Effector CD8-positive, alpha-beta T cell (primary cell): ENCODE results near the gene LANCL2.
"Not testable (repeated sequence)": the region's sequence is repeated elsewhere in the genome, so short reads cannot be mapped to it uniquely, and the experiment has no call there.

Source experiments
- DNase-seq: peaks from one replicate; lab custom pipeline; 2025; lab: John Stamatoyannopoulos, UW
- total RNA-seq, 4 experiments: gene quantifications; one replicate each; lab custom pipeline; 2026; lab: John Stamatoyannopoulos, UW

The LANCL2 gene, protein sequence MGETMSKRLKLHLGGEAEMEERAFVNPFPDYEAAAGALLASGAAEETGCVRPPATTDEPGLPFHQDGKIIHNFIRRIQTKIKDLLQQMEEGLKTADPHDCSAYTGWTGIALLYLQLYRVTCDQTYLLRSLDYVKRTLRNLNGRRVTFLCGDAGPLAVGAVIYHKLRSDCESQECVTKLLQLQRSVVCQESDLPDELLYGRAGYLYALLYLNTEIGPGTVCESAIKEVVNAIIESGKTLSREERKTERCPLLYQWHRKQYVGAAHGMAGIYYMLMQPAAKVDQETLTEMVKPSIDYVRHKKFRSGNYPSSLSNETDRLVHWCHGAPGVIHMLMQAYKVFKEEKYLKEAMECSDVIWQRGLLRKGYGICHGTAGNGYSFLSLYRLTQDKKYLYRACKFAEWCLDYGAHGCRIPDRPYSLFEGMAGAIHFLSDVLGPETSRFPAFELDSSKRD
- 9.6 to 27.8 (median 13.4) reads per million in 4 experiments for total RNA-seq

DNA sequence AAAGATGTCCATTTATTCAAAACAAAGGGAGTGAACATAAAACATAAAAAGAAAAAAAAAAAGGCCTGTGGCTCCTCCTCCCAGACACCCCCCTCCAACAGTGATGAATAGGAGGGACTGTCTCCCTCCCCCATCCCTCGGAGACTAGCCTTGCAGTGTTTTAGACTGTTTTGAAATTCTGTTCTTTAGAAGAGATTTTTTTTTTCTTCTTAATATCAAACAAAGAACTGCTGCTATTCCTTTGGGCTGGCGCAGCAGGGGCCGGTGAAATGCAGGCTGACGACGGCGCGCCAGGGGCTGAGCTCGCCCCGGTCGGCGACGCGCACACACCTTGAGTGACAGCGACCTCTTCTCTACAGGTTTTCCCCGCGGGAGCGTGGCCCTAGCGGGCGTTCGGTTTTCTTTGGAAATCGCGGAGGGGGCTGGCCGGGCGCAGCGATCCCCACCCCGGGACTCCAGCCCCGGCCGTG lies at the start of gene LANCL2:
Gene LANCL2 (plus strand): TSS at position 133 of the 470 bp plus-strand sequence. CDS start 689 bp downstream, outside the sequence.
- DNase-seq = peak; percentile 43

DNA sequence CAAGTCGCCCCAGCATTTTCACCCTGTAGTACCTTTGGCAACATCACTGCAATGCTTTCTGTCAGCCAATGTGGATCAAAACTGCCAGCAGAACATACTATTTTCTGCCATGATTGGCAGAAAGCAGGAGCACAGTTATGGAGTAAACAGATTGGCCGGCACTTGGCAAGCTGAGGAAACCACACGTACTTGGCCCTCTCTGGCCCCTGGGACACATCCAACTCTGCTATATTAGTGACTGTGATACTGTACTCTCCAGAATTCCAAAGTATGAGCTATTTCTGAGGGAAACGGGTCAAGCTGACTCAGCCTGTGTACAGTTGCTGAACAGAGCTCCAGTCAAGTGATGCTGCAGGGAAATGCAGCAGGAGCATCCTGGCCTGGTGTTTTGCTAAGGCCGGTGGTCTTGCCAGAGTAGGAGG lies 39.8 kb upstream of the LANCL2 start:
- no peak for DNase-seq

DNA sequence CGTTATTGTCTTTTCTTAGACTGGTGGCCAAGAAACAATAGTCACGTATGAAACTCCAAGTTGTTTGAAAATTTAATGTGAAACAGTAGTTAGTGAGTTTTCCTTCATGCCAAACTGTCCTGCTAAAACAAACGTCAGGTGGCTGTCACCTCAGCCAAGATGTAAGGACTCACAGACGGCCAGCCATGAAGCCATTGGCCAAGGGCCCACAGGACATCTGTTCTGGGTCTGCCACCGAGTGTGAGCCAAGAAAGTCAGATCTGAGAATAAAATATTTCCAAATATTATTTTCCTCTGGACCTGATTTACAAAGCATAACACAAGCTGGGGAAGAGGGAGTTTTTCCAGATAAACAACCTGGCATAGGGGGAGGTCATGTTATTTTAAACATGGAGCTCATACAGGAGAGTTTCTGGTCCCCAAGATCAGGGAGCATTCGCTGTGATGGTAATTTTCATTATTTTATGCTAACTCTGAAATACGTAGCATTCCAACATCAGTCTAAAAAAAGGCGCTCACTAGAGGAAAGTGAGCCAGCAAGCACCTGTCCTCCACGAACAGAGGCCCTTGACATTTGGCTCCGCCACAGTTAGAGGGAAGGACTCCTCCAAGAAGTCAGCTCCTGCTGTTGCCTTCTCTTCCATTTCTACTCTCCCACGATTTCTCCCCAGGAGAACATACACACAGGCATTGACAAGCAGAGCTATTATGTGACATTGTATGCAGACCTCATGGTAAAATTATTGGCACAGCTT lies 38.9 kb upstream of the LANCL2 start:
- no peak for DNase-seq

DNA sequence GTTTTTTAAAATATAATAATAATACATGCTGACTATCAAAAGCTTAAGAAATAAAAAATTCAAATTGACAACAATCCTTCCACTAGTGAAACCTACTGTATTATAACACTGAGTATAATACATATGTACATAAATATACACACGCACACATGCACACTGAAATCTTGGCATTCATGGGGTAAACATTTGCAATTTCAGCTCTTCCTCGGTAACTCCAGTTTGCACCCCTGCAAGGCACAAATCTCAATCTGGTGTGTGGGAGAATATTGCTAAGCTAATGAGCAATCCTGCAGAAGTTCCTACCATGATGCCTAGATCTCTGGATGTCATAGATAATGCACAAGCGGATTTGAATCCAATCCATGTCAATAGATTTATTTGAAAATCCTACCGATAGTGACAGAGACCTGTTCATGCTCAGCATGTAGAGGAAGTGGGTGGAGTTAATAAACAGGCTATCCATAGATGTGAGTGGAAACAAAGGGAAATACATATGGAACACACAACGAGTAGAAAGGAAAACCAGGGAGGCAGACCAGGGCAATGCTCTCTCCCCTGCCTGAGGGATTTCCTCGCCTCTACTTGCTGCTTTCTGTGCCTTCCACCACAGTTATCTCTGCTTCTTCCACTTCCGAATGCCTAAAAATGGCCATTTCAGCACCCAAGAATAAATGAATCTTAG lies 38.1 kb upstream of the LANCL2 start:
- no peak for DNase-seq

DNA sequence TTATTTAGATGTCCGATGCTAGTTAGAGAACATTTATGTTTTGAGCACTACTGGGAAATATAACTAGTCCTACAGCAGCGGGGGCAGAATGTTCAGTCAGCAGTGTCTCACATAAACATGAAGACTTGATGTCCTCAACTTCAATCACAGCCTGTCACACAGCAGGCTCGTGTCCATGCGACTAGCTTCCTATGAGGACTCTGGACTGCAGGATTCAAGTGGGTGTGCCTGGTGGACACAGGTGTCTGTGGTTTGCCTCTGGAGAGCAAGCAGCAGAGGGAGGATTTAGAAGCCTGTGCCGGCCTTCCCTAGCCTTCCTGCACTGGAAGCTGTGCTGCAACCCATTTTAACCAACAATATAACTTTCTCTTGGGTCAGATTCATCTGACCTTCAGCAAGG lies 30.0 kb upstream of the LANCL2 start:
- DNase-seq = no peak

DNA sequence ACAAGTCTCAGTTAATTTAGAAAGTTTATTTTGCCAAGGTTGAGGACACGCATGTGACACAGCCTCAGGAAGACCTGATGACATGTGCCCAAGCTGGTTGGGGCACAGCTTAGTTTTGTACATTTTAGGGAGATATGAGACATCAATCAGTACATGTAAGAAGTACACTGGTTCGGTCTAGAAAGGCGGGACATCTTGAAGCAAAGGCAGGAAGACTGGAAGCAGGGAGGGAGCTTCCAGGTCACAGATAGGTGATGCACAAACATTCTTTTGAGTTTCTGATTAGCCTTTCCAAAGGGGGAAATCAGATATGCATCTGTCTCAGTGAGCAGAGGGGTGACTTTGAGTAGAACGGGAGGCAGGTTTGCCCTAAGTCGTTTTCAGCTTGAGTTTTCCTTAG lies 29.4 kb upstream of the LANCL2 start:
- DNase-seq = no peak

DNA sequence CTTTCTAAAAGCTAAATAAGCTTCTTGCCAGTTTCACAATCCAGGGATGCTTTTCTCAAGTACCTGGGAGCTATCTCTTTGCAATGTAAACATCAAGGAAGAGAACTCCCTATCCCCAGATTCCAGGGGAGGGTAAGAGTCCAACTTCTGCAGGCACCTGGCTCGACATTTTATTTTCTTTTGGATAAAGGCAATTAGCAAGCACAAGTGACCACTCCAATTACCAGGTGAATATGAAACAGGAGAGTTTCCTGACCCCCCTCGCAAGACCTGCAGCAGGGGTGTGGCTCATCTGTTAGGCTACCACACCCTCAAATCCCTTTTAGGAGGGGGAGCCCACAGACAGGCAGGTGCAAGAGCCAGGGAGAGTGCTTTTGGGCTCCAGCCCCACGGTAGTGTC lies 28.6 kb upstream of the LANCL2 start:
- no peak for DNase-seq

DNA sequence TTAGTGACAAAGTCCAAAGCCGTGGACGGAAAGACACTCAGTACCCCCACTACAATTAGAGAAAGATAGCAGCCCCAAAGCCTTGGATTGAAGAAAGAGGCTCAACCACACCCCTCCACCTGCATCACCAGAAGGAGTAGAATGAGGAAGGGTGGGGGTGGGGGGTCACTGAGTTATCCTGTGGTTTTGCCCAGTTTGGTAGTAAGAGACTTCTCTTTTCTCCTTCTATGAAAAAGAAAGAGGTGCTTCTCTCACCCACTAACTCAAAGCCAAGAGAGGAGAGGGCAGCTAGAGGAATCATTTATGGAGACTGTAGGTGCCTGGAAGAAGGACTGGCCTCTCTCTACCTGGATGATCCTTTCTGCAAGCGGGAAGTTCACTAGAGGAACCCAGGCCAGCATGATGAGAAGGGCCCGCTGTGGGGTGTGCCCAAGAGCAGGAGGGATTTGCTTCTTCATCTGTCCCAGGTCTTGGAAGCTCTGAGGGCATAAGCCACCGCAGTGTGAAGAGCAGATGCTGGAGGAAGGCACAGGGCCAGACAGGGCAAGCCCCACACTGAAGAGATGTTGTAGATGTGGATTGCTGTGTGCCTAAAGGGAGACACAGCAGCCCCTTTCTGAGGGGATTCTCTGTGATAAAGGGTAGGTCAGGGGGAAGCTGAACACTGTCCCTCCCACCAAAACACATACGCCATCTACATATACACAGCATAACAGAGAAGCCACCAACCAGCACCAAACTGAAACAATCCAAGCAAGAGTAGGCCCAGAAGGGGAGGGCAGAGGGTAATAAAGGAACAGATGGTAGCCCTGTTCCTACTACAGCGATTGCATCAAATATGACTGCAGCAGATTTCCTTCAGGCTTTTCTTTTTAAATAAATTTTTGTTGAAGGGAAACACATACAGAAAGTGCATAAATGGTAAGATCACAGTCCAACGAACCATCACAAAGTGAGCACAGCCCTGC lies 25.8 kb upstream of the LANCL2 start:
- DNase-seq = no peak

DNA sequence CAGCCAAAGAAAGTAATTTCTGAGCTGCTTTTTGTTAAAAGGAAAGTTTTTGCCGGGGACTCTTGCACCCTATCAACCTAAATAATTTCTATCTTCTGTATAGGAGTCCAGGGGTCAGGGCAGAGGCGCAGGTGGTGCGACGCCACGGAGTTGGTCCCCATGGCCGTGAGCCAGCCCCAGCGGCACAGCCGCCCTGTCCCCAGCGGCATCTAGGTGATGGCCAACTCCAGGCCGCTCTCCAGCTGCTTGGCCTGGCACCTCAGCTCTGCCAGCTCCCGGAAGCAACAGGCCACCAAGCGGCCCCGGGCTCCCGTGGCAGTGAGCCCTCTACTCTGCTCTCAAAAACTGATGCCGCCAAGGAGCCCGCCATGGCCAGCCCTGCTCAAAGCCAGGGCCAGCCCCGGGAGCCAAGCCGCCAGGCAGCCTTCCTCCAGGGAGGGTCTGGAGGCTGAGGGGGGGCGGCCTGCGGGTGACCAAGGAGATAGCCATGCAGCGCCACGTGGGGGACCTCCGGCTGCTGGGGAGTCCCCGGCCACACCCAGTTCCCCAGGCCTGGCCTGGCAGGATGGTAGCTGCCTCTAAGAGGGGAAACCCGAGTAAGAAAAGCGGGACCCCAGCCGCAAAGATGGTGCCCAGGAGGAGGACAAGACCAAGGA lies 22.8 kb upstream of the LANCL2 start:
- DNase-seq = no peak

DNA sequence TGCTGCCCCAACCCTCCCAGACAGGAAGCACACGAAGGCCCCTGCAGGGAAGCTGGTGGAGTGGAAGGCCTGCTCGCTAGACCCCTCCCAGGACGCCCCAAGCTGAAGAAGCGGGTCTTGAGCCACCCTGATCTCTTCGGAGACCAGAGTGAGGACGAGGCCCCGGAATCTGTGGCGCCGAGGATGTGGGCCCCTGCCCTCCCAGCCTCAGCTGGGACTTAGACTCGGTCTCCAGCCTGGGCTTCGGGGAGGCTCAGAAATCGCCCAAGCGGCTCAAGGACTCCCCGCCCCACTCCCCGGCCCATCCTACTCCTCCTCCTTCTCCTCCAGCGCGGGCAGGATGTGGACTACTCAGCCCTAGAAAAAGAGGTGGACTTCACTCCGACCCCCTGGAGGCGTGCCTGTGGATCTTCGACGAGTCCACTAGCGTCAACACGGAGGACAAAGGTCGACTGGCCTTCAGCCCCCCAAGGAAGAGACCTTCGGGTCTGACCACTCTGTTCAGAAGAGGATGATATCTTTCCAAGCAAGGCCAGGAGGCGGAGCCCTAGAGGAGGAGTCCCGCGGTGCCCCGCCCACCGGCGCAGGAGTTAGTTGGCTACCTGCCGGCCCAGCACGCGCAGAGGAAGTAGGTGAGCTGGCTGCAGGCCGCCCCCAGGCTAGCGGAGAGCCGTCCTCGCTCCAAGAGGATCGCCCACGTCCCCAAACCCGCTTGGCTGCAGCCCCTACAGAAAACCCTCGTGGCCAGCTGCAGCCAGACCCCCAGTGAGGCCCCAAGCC lies 21.9 kb upstream of the LANCL2 start:
- DNase-seq = no peak

DNA sequence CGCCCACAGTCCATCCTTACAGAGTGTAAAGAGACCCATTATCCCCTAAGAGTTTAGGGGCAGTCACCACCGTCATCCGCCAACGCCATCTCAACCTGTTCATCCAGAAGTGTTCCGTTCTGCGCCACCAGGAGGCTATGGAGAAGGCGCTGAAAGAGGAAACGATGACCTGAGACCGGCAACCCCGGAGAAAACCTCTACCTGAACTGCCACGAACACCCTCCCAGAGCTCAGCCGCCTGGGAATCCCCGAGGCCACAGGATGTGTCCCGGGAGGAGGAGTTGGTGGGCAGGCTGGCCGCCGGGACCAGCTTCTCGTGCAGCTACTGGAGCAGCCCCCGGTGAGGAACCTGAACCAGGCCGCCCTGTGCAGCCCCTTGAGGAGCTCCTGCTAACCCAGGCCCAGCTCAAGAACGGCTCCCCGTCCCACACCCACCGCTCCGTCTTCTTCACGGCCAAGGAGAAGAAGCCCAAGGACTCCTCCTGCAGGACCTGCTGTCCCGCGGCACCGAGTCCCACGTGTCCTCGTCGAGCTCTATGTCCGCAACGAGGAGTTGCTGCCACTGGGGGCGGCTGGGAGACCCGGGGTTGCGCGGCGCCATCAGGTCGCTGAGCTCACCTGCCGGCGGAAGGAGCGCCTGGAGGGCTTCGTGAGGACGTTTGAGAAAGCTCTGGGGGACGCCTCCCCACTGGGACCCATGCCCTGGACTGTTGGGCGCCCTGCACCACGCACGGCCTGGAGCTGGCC lies 21.1 kb upstream of the LANCL2 start:
- DNase-seq = no peak

DNA sequence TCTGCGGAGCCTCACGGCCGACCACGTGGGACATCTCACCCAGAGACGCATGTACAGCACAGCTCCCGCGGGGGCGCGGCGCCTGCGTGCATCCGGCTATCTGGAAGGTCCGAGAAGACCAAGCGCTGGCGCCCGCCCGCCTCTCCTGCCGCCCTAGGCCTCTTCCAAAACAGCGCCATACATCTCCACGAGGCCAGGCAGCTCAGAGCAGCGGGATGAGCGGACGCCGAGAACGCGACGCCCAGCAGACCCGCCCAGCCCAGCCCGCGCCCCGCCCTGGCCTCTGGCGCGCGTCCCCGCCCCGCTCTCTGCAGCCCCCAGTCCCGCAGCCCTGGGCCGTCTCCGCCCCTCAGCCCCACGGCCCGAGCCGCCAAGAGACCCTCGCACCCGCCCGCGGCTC lies 20.3 kb upstream of the LANCL2 start:
- no peak for DNase-seq

DNA sequence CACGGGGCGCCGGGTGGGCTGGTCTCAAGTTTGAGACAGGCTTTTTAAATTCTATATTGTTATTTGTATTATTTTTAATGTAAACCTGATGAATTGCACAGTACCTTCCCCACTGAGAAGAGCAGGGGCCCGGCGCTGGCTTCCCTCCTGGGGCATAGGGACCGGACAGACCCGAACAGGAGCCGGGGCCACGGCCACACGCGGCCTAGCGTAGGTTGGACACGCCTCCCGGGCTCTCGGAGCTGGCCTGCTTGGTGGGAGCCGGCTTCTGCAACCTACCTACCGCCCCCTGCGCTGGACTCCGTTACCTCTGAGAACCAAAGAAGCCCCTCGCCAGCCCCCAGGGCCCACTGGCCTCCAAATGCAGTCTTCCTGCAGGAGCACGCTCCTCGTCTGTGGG lies 19.8 kb upstream of the LANCL2 start:
- no peak for DNase-seq

DNA sequence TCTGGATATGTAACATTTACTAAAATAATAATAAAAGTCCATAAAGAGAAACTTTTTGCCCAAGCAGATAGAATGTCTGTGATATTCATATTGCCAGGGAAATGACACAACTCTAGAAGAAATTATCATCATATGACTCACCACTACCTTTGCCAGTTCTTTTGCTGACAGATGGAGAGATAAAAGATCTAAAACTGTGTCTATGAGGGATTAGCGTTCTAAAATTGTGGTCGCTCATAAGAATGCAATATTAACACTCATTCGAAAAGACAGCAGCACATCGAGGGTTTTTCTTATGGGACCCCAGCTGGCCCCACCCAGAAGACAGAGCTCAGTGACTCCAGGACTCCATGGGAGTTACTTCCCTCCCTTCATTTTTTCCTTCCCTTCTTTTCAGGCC lies 16.6 kb upstream of the LANCL2 start:
- DNase-seq = no peak

DNA sequence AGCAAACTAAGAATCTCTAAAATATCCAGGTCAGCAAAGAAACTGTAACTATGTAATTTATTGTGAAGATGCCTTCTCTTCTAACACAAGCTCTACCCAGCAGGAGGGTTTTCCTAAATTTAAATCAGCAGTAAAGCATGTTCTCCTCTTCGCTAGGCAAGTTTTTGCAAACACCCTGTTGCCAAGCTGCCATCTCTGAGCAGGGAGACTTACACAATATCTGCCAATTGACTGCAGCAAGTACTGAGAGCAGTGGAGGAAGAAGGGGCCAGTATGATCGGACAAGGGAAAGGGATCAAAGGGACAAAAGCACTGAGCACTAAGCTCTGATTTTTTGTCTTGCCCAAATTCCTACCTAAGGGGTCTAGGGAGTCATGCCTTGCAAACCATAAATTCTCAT lies 16.0 kb upstream of the LANCL2 start:
- DNase-seq = no peak

DNA sequence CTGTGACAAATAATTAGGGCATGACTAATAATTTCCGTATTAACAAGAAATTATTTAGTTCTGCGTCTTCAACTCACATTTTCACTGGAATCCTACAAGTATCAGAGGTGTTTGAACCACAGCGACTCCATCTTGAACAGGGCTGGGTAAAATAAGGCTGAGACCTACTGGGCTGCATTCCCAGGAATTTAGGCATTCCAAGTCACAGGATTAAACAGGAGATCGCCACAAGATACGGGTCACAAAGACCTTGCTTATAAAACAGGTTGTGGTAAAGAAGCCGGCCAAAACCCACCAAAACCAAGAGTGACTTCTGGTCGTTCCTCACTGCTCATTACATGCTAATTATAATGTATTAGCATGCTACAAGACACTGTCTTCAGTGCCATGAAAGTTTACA lies 14.9 kb upstream of the LANCL2 start:
- DNase-seq = no peak

DNA sequence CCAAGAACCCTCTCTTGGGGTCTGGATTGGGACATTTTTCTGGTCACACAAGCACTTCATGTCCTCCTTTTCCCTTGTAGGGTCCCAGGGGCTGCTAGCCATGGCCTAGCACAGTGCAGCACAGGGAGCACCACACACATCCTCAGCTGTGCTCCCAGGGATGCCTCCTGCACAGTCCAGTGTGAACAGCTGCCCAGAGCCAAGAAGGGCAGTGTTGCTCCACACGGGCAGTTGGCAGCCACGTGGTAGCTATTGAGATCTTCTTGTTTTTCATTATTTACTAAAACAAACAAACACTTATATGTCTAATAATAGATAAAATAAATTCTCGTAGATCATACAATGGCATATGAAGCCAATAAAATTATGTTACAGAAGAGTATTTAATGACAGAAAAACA lies 13.9 kb upstream of the LANCL2 start:
- DNase-seq = no peak

DNA sequence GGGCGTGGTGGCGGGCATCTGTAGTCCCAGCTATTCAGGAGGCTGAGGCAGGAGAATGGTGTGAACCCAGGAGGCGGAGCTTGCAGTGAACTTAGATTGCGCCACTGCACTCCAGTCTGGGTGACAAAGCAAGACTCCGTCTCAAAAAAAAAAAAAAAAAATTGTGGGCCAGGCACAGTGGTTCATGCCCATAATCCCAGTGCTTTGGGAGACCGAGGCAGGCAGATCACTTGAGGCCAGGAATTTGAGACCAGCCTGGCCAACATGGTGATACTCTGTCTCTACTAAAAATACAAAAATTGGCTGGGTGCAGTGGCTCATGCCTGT lies 12.2 kb upstream of the LANCL2 start:
- not testable (repeated sequence) for DNase-seq

DNA sequence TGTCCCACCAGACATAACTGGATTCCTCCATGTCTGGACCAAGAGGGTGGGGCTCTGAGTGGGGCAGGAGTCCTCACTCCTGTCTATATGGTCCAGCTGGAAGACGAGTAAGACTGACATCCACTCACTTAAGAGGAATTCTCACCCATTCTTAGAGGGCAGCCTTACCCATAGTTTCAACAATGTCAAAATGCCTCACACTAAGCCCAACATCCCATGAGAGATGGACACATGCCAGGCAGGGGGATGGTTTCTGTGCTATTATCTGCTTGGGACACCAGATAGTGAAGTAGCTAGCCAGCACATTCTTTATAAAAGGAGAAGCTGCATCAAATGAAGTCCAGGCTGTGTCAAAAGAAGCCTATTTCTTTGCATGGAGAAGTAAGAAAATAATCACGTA lies 4.7 kb upstream of the LANCL2 start:
- no peak for DNase-seq
